Measurements from ENCODE around the gene NLGN1. TPM values are rescaled to one million over a fixed set of nuclear protein-coding genes. Genes with fewer than 3 reads are reported as not detected.

Gene NLGN1
- 7.6 and 8.9 TPM in 2 replicates for total RNA-seq

DNA sequence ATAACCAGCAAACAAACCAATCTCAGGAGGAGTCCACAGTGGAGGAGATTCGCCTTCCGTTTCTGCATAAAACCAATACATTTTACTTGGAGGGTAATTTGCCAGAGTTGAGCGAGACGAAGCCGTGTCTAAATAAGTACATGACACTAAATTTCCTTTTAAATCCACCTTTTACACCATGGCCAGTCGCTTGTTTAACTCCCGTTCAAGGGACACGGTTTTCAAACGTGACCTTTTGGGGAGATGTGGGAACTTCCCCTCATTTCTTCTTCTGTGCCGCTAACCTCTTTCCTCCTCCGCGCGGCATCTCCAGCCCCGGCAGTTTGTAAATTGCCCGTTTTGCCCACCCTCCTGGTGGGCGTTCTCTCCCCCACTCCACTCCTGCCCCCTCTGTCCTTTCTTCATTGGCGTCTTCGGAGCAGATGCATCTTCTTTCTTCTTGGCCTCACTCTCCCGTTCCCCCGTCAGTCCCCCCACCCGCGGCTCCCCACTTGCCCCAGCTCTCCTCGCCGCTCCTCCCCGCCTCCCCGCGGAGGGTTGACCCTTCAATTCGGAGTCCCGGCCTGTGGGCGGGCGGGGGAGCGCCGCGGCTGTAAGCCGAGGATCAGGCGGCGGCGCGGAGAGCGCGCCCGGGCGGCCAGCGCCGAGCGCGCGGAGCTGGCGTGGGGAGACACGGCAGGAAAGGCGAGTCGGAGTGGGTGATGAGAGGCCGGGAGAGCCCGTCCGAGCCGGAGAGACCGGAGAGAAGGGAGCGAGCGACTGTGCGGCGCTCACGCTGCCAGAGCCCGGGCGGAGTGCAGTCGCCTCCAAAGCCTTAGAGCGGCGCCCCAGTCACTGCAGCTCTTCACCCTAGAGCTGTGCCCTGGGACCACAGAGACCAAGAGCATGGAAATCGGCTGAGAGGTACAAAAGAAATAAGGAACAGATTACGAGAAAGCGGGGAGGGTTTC is at the start of gene NLGN1:
TSS of gene NLGN1 (plus strand) at position 584 of the 950 bp plus-strand sequence.

